Activated CD4-positive, alpha-beta T cell treated with anti-CD3 and anti-CD28 coated beads for 36 hours (primary cell): ENCODE data around the gene HMG20A. TPM values are rescaled to one million over a fixed set of nuclear protein-coding genes. Genes with fewer than 3 reads are reported as not detected.

ENCODE experiments used
- ATAC-seq: fragments of 200-7000 bp; cut with Tn5 transposase; one replicate; pipeline ENCODE4 v1.10.0; 2021; ENCODE audit warnings: mild to moderate bottlenecking, moderate library complexity
- CTCF ChIA-PET: fragments of 350-600 bp; sonication (Branson Sonifier 250); formaldehyde crosslinking; loops from one replicate; lab custom pipeline; 2021; ENCODE audit warnings: antibody characterized with exemption; lab: Charles Lee
- POLR2A ChIA-PET: fragments of 350-600 bp; sonication (Branson Sonifier 250); formaldehyde crosslinking; loops from one replicate; lab custom pipeline; 2021; ENCODE audit warnings: antibody characterized with exemption, inconsistent platforms; lab: Charles Lee
- DNase-seq: peaks from one replicate; pipeline ENCODE4 v3.0.0-alpha.2; 2020
- H3K27ac Mint-ChIP-seq: one replicate; pipeline ENCODE4 v1.8.0; 2021; ENCODE audit warnings: mixed read lengths
- H3K27me3 Mint-ChIP-seq: one replicate; pipeline ENCODE4 v1.8.0; 2021; ENCODE audit warnings: mixed read lengths
- H3K36me3 Mint-ChIP-seq: one replicate; pipeline ENCODE4 v1.8.0; 2021; ENCODE audit warnings: low read depth, mixed read lengths
- H3K4me1 Mint-ChIP-seq: one replicate; pipeline ENCODE4 v1.8.0; 2021; ENCODE audit warnings: mixed read lengths
- H3K4me3 Mint-ChIP-seq: one replicate; pipeline ENCODE4 v1.8.0; 2021; ENCODE audit warnings: mild to moderate bottlenecking, moderate library complexity, mixed read lengths
- H3K9me3 Mint-ChIP-seq: one replicate; pipeline ENCODE4 v1.8.0; 2021; ENCODE audit warnings: low read depth, mixed read lengths
- intact Hi-C, 2 experiments: fragments of 100-400 bp; cut with DNase I in 1 of 2; cut with micrococcal nuclease in 1 of 2; formaldehyde crosslinking; loops; one replicate each; pipeline versions ENCODE4 v1.14.2 to v1.15.1; 2022 to 2024; cut with DNase I, micrococcal nuclease
- total RNA-seq, 2 experiments: library from RNA; stranded (reverse); gene quantifications; one replicate each; pipeline ENCODE4 v1.2.3, GENCODE V29; 2021

HMG20A gene
- total RNA-seq, 2 experiments from 2014 or later: 45.9 to 59.1 TPM

DNA sequence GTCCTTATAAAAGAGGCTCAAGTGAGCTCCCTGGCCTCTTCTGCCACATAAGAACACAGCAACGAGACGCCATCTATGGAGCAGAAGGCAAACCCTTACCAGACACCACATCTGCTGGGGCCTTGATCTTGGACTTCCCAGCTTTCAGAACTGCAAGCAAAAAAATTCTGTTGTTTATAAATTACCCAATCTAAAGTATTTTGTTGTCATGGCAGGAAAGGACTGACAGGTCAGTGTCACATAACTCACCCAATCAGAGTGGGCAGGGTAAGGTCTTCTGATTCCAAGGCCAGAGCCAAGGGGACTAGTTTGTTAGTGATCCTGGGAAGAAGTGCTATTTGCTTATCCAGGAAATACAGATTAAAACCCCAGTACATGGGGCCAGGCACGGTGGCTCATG is 98.9 kb downstream of the HMG20A start:
- H3K36me3 Mint-ChIP-seq: no peaks in the 10 kb centered on the region
- H3K9me3 Mint-ChIP-seq: no peaks in the 10 kb centered on the region
- ATAC-seq: no peak
- H3K4me1 Mint-ChIP-seq: no peaks in the 10 kb centered on the region
- DNase-seq: no peak
- no peaks in the 10 kb centered on the region for H3K27me3 Mint-ChIP-seq
- intact Hi-C loops: no loop called here
- H3K27ac Mint-ChIP-seq: no peak overlapping the region
- POLR2A ChIA-PET: no interaction called here
- no peak overlapping the region for H3K4me3 Mint-ChIP-seq
- CTCF ChIA-PET: interaction anchor here (0.6 kb wide), 2 partner anchors 216 to 1110 kb away, joined by 3 read pairs; no protein-coding TSS in a partner anchor

GRCh38 chr15:77521206-77521605 is 100.5 kb downstream of the HMG20A start:
- H3K27me3 Mint-ChIP-seq: no peaks in the 10 kb centered on the region
- H3K9me3 Mint-ChIP-seq: no peaks in the 10 kb centered on the region
- no peak overlapping the region for H3K27ac Mint-ChIP-seq
- H3K4me3 Mint-ChIP-seq: no peak overlapping the region
- CTCF ChIA-PET: interaction anchor here (0.9 kb wide), 1 partner anchor 22 kb away, joined by 4 read pairs; no protein-coding TSS in a partner anchor
- no peaks in the 10 kb centered on the region for H3K36me3 Mint-ChIP-seq
- DNase-seq (no peak), ATAC-seq (no peak)
- intact Hi-C loops: no loop called here
- H3K4me1 Mint-ChIP-seq: no peaks in the 10 kb centered on the region
- POLR2A ChIA-PET: no interaction called here

GRCh38 chr15:77525400-77525811 is 104.7 kb downstream of the HMG20A start:
- Mint-ChIP-seq H3K9me3 (no peaks in the 10 kb centered on the region), H3K27ac (no peak overlapping the region), H3K36me3 (no peaks in the 10 kb centered on the region), H3K4me3 (no peak overlapping the region), H3K27me3 (no peaks in the 10 kb centered on the region), H3K4me1 (no peaks in the 10 kb centered on the region)
- ATAC-seq (no peak), DNase-seq (no peak)
- intact Hi-C loops: no loop called here
- POLR2A ChIA-PET: no interaction called here
- CTCF ChIA-PET: no interaction called here

DNA sequence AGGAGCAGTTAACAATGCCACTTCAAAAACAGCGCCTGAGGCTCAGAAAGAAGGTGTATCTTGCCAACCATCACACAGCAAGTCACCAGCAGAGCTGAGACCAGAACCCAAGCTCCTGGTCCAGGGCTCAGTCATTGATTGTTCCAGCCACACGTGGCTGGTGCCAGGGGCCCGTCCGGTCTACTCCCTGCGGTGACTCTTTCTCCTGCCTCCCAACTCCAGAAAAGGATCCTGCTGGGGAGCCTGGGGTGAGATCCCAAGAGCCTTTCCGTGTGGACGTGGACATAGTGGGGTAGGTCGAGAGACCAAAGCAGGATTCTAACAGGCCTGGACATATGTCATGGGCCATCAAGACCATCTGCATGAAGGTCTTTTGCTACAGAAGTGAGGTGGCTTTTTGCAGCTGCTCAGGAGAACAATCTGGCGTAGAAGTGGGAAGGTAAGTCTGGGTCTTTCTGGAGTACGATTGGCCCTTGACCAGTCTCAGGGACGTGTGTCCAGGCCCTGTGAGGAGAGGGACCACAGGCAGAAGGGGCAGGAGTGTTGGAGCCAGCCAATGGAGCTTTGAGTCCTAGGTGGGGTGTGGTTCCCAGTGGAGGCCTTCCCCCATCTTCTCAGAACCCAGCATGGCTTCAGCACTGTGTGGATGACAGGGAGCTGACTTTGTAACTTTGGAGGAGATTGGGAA is 105.4 kb downstream of the HMG20A start:
- Mint-ChIP-seq H3K4me3 (no peak overlapping the region), H3K36me3 (no peaks in the 10 kb centered on the region), H3K27ac (no peak overlapping the region), H3K9me3 (no peaks in the 10 kb centered on the region), H3K4me1 (no peaks in the 10 kb centered on the region), H3K27me3 (no peaks in the 10 kb centered on the region)
- ChIA-PET POLR2A (no interaction called here), CTCF (no interaction called here)
- ATAC-seq (no peak), DNase-seq (no peak)
- intact Hi-C loops: no loop called here

- H3K27ac Mint-ChIP-seq: no peak overlapping the region
- ChIA-PET CTCF (no interaction called here), POLR2A (no interaction called here)
- intact Hi-C loops: no loop called here
- H3K4me1 Mint-ChIP-seq: no peaks in the 10 kb centered on the region
- H3K36me3 Mint-ChIP-seq: no peaks in the 10 kb centered on the region
- H3K27me3 Mint-ChIP-seq: no peaks in the 10 kb centered on the region
- no peaks in the 10 kb centered on the region for H3K9me3 Mint-ChIP-seq
- H3K4me3 Mint-ChIP-seq: no peak overlapping the region
- no peak for ATAC-seq
- no peak for DNase-seq
Measured at GRCh38 chr15:77526595-77527163, 106.0 kb downstream of the HMG20A start.

GRCh38 chr15:77527164-77527778 is 106.6 kb downstream of the HMG20A start:
- Mint-ChIP-seq H3K9me3 (no peaks in the 10 kb centered on the region), H3K27ac (no peak overlapping the region), H3K4me1 (no peaks in the 10 kb centered on the region), H3K36me3 (no peaks in the 10 kb centered on the region), H3K4me3 (no peak overlapping the region), H3K27me3 (no peaks in the 10 kb centered on the region)
- intact Hi-C loops: no loop called here
- ChIA-PET POLR2A (no interaction called here), CTCF (interaction anchor here (1.1 kb wide), 1 partner anchor 9 kb away, joined by 6 read pairs; no protein-coding TSS in a partner anchor)
- DNase-seq (no peak), ATAC-seq (no peak)

- intact Hi-C loops: no loop called here
- ChIA-PET CTCF (interaction anchor here (0.7 to 1.1 kb wide), 2 partner anchors 9 to 17 kb away, joined by 3 to 6 read pairs; no protein-coding TSS in a partner anchor), POLR2A (no interaction called here)
- H3K9me3 Mint-ChIP-seq: no peaks in the 10 kb centered on the region
- DNase-seq: no peak
- H3K36me3 Mint-ChIP-seq: no peaks in the 10 kb centered on the region
- no peak for ATAC-seq
- no peak overlapping the region for H3K4me3 Mint-ChIP-seq
- H3K27me3 Mint-ChIP-seq: no peaks in the 10 kb centered on the region
- H3K4me1 Mint-ChIP-seq: no peaks in the 10 kb centered on the region
- H3K27ac Mint-ChIP-seq: no peak overlapping the region
Measured at GRCh38 chr15:77527831-77528231, 107.1 kb downstream of the HMG20A start.

DNA sequence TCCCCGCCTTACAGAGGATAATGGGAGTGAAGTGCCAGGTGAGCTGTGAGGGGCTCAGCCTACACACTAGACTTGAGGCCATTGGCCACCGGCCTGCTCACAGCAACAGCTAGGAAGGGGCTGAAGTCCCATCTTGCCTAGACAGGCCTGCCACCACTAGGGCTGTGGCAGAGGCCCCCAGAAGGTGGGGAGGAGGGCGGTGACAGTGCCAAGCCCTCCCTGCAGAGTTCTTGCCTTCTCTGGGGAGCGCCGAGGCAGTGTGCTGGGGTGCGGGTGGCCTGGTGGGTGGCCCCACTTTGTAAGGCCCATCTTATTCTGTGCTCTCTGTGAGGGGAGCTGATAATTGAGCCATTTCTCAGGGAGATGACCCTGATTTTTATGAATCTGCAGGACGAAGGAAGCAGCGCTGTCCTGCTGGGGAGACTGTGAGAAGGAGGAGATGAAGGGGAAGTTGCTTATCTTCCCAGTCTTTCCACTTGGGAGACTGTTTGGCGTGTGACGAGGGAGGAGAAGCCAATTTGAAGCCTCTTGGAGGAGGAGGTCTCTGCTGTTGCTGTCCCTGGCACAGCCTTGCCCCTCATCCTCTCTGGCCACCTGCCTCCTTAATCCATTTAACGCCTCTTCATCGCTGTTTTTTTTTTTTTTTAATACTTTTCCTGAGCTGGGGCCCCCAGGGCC is 107.7 kb downstream of the HMG20A start:
- DNase-seq (no peak), ATAC-seq (no peak)
- intact Hi-C loops: no loop called here
- POLR2A ChIA-PET: no interaction called here
- Mint-ChIP-seq H3K36me3 (no peaks in the 10 kb centered on the region), H3K9me3 (no peaks in the 10 kb centered on the region), H3K4me1 (no peaks in the 10 kb centered on the region), H3K27ac (no peak overlapping the region), H3K27me3 (peaks cover 3% of the 10 kb centered on the region), H3K4me3 (no peak overlapping the region)
- CTCF ChIA-PET: interaction anchor here (0.6 to 0.7 kb wide), 3 partner anchors 11 to 16 kb away, joined by 3 read pairs; no protein-coding TSS in a partner anchor

- ChIA-PET POLR2A (no interaction called here), CTCF (interaction anchor here (0.6 to 0.7 kb wide), 2 partner anchors 11 to 13 kb away, joined by 3 read pairs; no protein-coding TSS in a partner anchor)
- H3K27ac Mint-ChIP-seq: no peak overlapping the region
- intact Hi-C loops: no loop called here
- no peaks in the 10 kb centered on the region for H3K36me3 Mint-ChIP-seq
- peaks cover 3% of the 10 kb centered on the region for H3K27me3 Mint-ChIP-seq
- no peak overlapping the region for H3K4me3 Mint-ChIP-seq
- DNase-seq (no peak), ATAC-seq (no peak)
- no peaks in the 10 kb centered on the region for H3K9me3 Mint-ChIP-seq
- H3K4me1 Mint-ChIP-seq: no peaks in the 10 kb centered on the region
Measured at GRCh38 chr15:77528968-77529319, 108.3 kb downstream of the HMG20A start.

- no peak overlapping the region for H3K27ac Mint-ChIP-seq
- peaks cover 3% of the 10 kb centered on the region for H3K27me3 Mint-ChIP-seq
- H3K4me1 Mint-ChIP-seq: no peaks in the 10 kb centered on the region
- CTCF ChIA-PET: interaction anchor here (0.7 kb wide), 1 partner anchor 12 kb away, joined by 3 read pairs; no protein-coding TSS in a partner anchor
- no peak overlapping the region for H3K4me3 Mint-ChIP-seq
- DNase-seq (no peak), ATAC-seq (no peak)
- no peaks in the 10 kb centered on the region for H3K36me3 Mint-ChIP-seq
- intact Hi-C loops: no loop called here
- H3K9me3 Mint-ChIP-seq: no peaks in the 10 kb centered on the region
- POLR2A ChIA-PET: no interaction called here
Measured at GRCh38 chr15:77529394-77530159, 108.9 kb downstream of the HMG20A start.

DNA sequence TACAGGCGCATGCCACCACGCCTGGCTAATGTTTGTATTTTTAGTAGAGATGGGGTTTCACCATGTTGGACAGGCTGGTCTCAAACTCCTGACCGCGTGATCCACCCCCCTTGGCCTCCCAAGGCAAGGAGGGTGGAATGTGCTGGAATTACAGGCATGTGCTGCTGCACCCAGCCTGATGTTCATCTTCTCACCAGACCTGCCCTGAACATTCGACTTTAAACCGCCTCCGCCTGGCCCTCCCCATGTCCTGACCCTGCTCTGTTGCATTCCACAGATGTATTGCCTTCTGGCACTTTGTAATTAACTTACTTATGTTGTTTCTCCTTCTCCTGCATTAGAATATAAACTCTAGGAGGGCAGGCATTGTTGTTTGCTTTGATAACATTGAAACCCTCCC is 109.9 kb downstream of the HMG20A start:
- intact Hi-C loops: no loop called here
- Mint-ChIP-seq H3K27me3 (peaks cover 3% of the 10 kb centered on the region), H3K4me1 (no peaks in the 10 kb centered on the region), H3K27ac (no peak overlapping the region), H3K4me3 (no peak overlapping the region), H3K36me3 (no peaks in the 10 kb centered on the region), H3K9me3 (no peaks in the 10 kb centered on the region)
- DNase-seq (no peak), ATAC-seq (no peak)
- CTCF ChIA-PET: no interaction called here
- POLR2A ChIA-PET: no interaction called here
